Glutamatergic neuron (in vitro differentiated cells): ENCODE results near the gene SVOP. TPM values are rescaled to one million over a fixed set of nuclear protein-coding genes. Genes with fewer than 3 reads are reported as not detected.
"Not testable (repeated sequence)": the region's sequence is repeated elsewhere in the genome, so short reads cannot be mapped to it uniquely, and the experiment has no call there.

Experiments
- DNase-seq: peaks from one replicate; pipeline ENCODE4 v3.0.0; 2022
- H3K27ac Mint-ChIP-seq: one replicate; pipeline ENCODE4 v1.8.0; 2020; ENCODE audit warnings: mild to moderate bottlenecking, mixed read lengths, inconsistent platforms; ENCODE audit not compliant: unreplicated experiment
- H3K27me3 Mint-ChIP-seq: one replicate; pipeline ENCODE4 v1.8.0; 2020; ENCODE audit warnings: mild to moderate bottlenecking, moderate library complexity, mixed read lengths, inconsistent platforms; ENCODE audit not compliant: unreplicated experiment
- H3K36me3 Mint-ChIP-seq: one replicate; pipeline ENCODE4 v1.8.0; 2020; ENCODE audit warnings: mild to moderate bottlenecking, mixed read lengths, inconsistent platforms; ENCODE audit not compliant: unreplicated experiment
- H3K4me1 Mint-ChIP-seq: one replicate; pipeline ENCODE4 v1.8.0; 2020; ENCODE audit warnings: mild to moderate bottlenecking, low read depth, mixed read lengths, inconsistent platforms; ENCODE audit not compliant: unreplicated experiment
- H3K4me3 Mint-ChIP-seq: one replicate; pipeline ENCODE4 v1.8.0; 2020; ENCODE audit warnings: mild to moderate bottlenecking, mixed read lengths, inconsistent platforms; ENCODE audit not compliant: unreplicated experiment
- H3K9me3 Mint-ChIP-seq: one replicate; pipeline ENCODE4 v1.8.0; 2020; ENCODE audit warnings: mild to moderate bottlenecking, moderate library complexity, mixed read lengths, inconsistent platforms; ENCODE audit not compliant: unreplicated experiment
- CTCF ChIP-seq: fragments of 200-600 bp; sonication (generic); IDR thresholded peaks from one replicate; pipeline ENCODE4 v1.5.0; 2021; ENCODE audit not compliant: partially characterized antibody, unreplicated experiment
- total RNA-seq: library from RNA; stranded (reverse); fragmentation: NEBNext Ultra II Directional; extraction: Animal tissue kit (Norgen Biotek cat#: 25700); gene quantifications from one replicate; pipeline ENCODE4 v1.2.1, GENCODE V29; 2021; ENCODE audit not compliant: unreplicated experiment

The SVOP gene
- total RNA-seq, 1 donor from 2014 or later, result 79.3 TPM

- no peak for TF ChIP-seq CTCF
- peak overlapping the region; percentile 96 for H3K4me3 Mint-ChIP-seq
- H3K27me3 Mint-ChIP-seq, result no peaks in the 10 kb centered on the region
- H3K36me3 Mint-ChIP-seq, result no peaks in the 10 kb centered on the region
- no peak for DNase-seq
- no peaks in the 10 kb centered on the region for H3K4me1 Mint-ChIP-seq
- H3K9me3 Mint-ChIP-seq, result peaks cover 5% of the 10 kb centered on the region
- H3K27ac Mint-ChIP-seq, result no peak overlapping the region
Measured at GRCh38 chr12:109053382-109054123, 32.7 kb upstream of the SVOP start.

DNA sequence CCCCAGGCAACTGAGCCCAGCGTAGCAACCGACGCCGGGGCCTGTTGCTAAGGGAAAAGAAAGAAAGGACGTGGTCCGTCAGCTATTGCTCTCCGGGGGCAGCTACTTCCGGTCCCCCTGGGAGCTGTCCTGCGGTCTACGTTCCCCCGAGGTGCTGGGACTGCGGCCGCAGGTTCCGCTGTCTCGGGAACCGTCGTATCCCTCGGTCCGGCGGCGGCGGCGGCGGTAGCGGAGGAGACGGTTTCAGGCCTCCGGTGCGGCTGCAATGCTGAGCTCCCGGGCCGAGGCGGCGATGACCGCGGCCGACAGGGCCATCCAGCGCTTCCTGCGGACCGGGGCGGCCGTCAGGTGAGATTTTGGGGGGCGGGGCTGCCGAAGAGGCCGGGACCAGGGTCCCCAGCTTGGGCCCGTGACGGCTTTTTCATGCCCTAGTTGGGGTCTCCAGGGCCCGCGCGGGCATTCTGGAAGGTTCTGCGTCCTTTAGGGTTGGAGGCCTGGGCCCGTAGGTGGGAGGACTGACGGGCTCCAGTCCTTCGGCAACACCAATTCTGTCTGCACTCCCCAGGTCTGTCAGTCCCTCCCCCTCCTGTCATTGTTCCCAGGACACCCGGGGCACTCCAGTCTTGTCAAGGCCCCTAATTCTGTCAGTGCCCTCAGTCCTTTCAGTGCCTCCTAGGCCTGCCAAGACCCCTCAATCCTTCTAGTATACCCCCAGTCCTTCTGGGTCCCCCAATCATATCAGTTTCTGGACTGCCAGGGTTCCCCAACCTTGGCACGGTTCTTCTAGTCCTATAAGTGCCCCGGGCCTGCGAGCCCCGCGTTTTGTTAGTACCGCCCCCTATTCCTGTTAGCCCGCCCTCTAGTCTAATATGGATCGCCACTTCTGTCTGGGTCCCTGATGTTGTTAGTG lies 31.8 kb upstream of the SVOP start, which contains the start of gene USP30:
Gene USP30 (plus strand): TSS at position 163 of the 910 bp plus-strand sequence. CDS start 103 bp downstream, at position 266.
- Mint-ChIP-seq H3K27ac (peak within 1 kb of the TSS; percentile 86), H3K27me3 (no peaks in the 10 kb centered on the region), H3K4me3 (peak within 1 kb of the TSS; percentile 96), H3K9me3 (peaks cover 5% of the 10 kb centered on the region), H3K4me1 (no peaks in the 10 kb centered on the region), H3K36me3 (no peaks in the 10 kb centered on the region)
- peak; percentile 88 for DNase-seq
- no peak for TF ChIP-seq CTCF

GRCh38 chr12:109052097-109052413 lies 31.2 kb upstream of the SVOP start:
- no peak for DNase-seq
- Mint-ChIP-seq H3K4me3 (peak overlapping the region; percentile 67), H3K27me3 (no peaks in the 10 kb centered on the region)

GRCh38 chr12:109049794-109050193 lies 28.9 kb upstream of the SVOP start:
- H3K9me3 Mint-ChIP-seq, DNase-seq, H3K36me3 Mint-ChIP-seq, H3K27ac Mint-ChIP-seq, H3K4me3 Mint-ChIP-seq, H3K27me3 Mint-ChIP-seq, H3K4me1 Mint-ChIP-seq: not testable (repeated sequence)

More at GRCh38 chr12:109052097-109052413, 31.2 kb upstream of the SVOP start:
- TF ChIP-seq CTCF, result no peak
- Mint-ChIP-seq H3K27ac (no peak overlapping the region), H3K9me3 (peaks cover 5% of the 10 kb centered on the region), H3K4me1 (no peaks in the 10 kb centered on the region), H3K36me3 (no peaks in the 10 kb centered on the region)

- not testable (repeated sequence) for H3K27me3 Mint-ChIP-seq, H3K4me1 Mint-ChIP-seq, H3K9me3 Mint-ChIP-seq, DNase-seq, H3K4me3 Mint-ChIP-seq, H3K36me3 Mint-ChIP-seq, H3K27ac Mint-ChIP-seq
Measured at GRCh38 chr12:109048706-109049105, 27.8 kb upstream of the SVOP start.
